ENCODE data around the gene SHKBP1.
A peak's percentile ranks its signal among the peaks of the same experiment; 100 is the strongest.

SHKBP1 gene

DNA sequence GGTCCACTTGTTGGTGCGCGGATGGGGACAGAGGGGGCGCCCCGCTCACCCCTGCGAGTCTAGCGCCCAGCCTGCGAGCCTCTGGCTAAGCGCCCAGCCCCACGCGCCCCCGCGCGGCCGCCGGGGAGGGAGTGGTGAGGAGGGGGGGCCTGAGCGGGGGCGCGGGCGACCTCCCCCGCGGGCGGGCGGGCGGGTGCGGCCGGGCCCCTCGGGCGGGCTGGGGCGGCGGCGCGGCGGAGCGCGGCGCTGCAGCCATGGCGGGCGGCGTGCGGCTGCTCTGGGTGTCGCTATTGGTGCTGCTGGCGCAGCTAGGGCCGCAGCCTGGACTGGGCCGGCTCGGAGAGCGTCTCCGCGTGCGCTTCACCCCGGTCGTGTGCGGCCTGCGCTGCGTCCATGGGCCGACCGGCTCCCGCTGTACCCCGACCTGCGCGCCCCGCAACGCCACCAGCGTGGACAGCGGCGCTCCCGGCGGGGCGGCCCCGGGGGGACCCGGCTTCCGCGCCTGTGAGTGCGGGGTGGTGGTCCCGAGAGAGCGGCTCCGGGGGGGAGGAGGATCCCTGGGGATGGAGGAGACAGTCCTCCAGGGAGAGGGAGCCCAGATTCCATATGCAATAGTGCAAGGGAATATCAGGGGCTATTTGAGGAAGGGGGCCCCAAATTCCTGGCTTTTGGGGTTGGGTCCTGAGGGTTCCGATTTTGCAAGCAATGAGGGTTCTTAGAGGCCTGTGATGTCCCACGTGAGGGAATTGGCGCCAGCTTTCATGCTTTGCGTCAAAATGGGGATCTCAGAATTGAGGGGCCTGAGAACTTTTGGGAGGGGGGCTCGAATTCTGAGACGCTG, 24.7 kb downstream of the SHKBP1 start, which contains the start of gene LTBP4:
Gene LTBP4 (plus strand): TSS at position 236 of the 841 bp plus-strand sequence. CDS start 19 bp downstream, at position 255.
- DNase-seq = peak; percentile 34

DNA sequence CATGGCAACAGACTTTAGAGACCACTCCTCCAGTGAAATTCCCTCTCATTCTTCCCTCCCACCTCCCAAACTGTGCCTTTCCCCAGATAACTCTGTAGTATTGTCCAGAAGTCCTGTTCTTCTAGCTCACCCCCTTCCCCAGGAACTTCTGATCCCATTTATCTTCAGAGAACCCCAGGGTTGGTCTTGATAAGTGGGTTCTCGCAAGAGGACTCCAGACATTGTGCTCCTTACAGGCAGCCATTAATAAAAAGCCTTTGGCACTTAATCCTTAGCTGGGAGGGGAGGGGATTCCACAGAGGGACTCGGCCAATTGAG, 26.4 kb downstream of the SHKBP1 start:
- no peak for DNase-seq

DNA sequence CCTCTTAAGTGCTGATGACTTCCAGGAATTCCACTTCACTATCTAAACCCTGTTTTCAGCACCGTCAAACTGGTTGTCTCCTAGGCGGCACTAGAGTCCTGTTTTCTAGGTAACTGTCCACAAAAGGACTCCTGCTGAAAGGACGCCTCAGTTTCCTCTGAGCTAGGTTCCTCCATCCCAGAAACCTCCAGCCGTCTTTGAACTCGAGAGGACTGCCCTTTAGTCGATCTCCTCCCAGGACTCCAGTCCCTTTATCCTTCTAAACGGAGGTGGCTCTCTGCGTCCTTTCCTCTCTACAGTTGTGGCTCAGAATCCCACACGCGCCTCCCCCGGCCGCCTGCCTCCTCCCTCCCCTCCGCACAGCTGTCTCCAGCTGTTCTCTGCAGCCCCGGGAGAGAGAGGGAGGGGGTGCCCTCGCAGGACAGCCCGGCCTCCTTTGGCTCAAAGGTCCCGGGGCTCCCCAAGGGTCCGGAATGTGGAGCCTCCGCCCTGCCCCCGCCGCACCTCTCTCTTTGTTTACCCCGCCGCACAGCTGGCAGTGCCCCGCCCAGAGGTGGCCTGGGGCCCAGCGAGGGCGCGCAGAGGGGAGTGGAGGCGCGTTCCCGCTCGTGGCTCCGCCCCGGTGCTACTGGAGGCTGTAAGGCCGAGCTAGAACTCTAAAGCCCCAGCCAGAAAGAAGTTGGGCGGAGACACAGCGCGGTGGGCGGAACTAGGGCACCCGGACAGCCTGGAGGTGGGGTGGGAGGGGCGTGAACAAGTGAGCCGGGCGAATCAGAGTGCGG, 26.9 kb downstream of the SHKBP1 start:
- peak; percentile 92 for DNase-seq

DNA sequence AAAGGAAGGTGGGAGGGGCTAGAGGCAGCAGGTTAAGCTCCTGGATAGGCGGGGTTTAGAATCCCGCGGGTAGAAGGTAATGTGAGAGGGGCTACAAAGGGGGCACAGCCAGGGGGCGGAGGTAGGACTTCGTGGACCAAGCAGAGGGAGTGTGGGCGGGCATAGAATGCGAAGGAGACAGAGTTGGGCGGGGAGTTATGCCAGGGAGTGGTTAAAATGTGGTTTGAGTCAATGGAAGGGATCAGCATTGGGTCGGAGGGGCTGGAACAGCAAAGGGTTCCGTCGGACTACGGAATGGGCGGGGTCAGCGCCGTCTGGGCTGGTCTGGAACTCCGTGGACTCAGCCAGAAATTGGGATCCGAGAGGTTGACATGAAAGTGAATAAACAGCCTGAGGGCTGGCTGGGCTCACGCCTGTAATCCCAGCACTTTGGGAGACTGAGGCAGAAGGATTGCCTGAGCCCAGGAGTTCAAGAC, 27.5 kb downstream of the SHKBP1 start:
- no peak for DNase-seq

DNA sequence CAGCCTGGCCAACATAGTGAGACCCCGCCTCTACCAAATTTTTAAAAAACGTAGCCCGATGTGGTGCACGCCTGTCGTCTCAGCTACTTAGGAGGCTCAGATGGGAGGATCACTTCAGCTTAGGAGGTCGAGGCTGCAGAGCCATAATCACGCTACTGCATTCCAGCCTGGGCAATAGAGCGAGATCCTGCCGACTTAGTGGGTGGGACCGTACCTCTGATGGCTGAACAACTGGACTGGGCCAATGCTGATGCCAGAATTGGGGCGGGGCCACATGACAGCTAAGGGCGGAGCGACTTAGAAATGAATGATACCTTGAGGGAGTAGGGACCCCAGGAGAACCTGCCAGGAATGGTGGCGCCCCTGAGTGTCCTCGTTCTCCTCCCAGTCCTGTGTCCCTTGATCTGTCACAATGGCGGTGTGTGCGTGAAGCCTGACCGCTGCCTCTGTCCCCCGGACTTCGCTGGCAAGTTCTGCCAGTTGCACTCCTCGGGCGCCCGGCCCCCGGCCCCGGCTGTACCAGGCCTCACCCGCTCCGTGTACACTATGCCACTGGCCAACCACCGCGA, 28.1 kb downstream of the SHKBP1 start:
- no peak for DNase-seq

DNA sequence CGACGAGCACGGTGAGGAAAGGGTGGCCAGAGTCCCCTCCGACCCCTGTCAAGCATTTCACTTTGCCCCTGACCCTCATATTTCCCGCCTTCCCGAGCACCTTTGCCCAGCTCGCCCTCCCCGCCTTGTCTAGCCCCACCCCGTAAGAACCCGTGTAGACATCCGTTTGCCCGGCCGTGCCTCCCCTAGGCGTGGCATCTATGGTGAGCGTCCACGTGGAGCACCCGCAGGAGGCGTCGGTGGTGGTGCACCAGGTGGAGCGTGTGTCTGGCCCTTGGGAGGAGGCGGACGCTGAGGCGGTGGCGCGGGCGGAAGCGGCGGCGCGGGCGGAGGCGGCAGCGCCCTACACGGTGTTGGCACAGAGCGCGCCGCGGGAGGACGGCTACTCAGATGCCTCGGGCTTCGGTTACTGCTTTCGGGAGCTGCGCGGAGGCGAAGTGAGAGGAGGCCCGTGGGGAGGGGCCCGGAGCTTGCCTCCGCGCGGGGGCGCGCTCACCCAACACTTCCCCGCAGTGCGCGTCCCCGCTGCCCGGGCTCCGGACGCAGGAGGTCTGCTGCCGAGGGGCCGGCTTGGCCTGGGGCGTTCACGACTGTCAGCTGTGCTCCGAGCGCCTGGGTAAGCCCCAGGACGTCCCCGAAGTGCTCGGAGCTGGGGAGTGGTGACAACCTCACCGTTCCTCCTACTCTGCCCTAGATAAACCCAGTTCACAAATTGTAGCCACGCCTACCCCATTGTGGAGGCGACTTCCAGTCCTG, 28.7 kb downstream of the SHKBP1 start:
- peak; percentile 73 for DNase-seq

DNA sequence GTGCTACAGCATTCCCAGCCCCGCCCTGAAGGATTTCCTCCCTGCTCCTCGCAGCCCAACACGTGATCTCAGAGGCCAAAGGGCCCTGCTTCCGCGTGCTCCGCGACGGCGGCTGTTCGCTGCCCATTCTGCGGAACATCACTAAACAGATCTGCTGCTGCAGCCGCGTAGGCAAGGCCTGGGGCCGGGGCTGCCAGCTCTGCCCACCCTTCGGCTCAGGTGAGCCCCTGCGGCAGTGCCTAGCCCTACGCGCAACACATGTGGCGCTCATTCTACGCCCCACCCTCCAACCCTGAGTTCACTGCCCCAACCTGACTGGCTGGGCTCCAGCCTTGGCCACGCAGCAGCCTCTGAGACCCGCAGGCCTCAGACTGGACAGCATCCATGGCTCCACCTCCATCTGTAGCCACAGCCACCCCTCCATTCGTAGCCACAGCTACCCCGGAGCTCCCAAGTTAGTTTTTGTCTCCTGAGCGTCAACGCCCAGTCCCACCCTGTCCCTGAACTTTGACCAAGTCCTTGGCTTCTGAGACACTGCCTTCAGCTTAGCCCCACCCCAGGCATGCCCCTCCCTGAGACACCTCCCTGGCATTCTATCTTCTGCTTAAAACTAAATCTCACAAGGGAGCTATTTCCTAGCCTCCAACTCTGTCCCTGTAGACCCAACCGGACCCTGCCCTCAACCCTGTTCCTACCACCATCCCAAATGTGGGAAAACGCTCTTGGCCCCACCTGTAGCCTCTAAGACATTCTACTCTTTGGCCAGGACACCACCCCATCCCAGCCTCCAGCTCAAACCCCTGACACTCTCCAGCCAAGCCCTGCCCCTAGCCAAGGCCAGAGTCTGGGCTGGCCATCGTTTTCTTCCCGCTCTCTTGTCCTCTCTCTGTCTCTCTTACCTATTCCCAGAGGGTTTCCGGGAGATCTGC, 30.9 kb downstream of the SHKBP1 start:
- DNase-seq = no peak

DNA sequence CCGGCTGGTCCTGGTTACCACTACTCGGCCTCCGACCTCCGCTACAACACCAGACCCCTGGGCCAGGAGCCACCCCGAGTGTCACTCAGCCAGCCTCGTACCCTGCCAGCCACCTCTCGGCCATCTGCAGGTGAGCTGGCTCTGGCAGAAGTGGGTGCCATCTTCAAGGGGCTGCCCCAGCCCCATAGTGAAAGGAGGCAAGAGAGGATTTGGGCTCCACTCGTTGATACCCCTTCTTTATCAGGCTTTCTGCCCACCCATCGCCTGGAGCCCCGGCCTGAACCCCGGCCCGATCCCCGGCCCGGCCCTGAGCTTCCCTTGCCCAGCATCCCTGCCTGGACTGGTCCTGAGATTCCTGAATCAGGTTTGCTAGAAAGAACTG, 31.6 kb downstream of the SHKBP1 start:
- DNase-seq = no peak

DNA sequence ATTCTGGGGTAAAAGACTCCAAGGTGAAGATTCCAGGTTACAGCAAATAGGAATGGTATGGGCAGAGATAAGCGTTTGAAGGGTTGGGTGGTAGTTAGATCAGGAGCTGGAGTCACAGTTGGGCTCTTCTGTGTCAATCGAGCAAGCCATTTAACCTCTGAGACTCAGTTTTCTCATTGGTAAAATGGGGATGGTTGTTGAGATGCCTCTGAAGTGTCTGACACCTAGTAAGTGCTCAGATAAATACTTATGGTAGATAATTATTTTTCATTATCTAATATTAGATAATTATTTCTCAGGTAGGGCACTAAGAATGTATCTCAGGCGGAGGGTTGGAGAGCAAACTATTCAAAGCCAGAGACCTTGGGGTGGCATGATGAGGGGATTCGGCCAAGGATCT, 32.3 kb downstream of the SHKBP1 start:
- no peak for DNase-seq

DNA sequence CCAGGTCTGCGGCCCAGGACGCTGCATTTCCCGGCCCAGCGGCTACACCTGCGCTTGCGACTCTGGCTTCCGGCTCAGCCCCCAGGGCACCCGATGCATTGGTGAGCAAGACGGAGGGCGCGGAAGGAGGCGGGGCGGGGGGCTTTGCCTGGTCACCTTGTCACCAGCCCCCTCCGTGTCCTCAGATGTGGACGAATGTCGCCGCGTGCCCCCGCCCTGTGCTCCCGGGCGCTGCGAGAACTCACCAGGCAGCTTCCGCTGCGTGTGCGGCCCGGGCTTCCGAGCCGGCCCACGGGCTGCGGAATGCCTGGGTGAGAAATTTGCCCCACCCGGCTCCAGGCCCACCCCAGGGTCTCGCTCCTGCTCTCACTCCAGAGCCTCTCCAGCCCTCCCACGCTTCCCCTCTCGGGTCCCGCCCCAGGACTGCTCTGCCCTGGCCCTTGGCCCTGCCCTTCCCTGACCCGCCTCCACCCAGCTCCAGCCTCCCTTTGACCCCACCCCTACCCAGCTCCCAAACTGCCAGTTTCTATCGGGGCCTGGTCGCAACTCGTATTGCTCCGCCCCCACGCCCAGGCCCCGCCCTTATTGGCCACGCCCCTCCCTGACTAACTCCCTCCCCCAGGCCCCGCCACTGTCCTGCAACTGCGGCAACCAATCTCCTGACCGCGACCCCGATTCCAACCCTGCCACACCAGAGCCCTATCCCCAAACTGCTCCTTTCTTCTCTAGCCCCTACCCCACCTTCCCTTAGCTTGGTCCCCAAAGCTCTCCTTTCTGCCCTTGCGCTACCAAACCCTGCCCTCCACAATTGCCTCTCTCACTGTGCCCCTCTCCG, 33.1 kb downstream of the SHKBP1 start:
- DNase-seq = peak; percentile 93

DNA sequence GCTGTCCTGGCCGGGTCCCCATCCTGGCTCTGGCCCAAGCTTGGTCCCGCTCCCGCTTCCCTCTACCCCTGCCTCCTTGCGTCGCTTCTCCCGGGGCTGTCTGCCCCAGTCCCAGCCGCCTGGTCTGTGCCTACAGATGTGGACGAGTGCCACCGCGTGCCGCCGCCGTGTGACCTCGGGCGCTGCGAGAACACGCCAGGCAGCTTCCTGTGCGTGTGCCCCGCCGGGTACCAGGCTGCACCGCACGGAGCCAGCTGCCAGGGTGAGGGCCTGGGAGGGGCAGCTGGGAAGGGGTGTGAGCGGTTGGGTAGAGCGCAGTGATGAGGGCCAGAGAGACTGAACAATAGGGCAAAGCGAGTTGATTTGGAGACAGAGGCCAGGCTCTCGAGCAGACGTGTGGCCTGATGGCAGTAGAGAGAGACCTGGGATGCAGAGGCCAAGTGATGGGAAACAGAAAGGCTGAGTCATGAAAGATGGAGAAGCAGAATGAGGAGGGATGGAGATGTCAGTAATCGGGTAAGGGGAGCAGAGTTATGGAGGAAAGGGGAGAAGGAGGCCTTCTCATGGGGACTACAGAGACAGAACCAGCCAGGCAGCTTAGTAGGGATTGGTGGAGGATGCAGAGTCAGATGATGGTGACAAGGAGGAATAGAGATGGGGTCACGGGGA, 33.9 kb downstream of the SHKBP1 start:
- DNase-seq = peak; percentile 58

DNA sequence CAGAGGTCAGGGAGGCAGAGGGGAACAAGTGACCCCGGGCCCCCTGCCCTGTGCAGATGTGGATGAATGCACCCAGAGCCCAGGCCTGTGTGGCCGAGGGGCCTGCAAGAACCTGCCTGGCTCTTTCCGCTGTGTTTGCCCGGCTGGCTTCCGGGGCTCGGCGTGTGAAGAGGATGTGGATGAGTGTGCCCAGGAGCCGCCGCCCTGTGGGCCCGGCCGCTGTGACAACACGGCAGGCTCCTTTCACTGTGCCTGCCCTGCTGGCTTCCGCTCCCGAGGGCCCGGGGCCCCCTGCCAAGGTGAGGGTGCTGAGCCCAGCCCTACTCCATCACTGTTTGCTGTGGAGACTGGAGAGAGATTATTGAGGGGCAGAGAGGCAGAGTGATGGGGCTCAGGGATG, 34.4 kb downstream of the SHKBP1 start:
- DNase-seq = no peak

DNA sequence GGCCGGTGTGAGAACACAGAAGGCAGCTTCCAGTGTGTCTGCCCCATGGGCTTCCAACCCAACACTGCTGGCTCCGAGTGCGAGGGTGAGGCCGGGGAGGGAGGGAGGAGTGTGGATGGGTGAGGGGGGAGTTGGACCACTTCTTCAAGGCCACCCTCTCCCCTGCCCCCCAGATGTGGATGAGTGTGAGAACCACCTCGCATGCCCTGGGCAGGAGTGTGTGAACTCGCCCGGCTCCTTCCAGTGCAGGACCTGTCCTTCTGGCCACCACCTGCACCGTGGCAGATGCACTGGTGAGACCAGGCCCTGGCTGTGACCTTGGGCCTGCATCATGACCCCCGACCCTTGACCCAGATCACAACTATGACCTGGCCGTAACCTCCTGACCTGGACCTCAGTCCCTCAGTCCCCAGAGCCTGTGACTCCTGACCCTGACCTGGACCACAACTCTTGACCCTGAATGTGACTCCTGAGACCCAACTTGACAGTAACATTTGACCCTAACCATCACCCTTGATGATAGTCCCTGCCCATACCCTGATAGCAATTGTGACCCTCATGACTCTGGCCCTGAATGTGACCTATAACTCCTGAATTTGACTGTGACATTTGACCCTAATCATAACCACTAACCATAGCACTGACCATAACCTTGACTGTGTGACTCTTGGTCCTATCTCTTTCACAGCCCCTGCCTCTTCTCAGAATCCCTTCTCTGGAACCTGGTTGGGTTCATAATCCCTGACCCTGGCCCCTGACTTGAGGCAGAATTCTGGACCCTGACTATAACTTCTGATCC, 35.4 kb downstream of the SHKBP1 start:
- DNase-seq = no peak

DNA sequence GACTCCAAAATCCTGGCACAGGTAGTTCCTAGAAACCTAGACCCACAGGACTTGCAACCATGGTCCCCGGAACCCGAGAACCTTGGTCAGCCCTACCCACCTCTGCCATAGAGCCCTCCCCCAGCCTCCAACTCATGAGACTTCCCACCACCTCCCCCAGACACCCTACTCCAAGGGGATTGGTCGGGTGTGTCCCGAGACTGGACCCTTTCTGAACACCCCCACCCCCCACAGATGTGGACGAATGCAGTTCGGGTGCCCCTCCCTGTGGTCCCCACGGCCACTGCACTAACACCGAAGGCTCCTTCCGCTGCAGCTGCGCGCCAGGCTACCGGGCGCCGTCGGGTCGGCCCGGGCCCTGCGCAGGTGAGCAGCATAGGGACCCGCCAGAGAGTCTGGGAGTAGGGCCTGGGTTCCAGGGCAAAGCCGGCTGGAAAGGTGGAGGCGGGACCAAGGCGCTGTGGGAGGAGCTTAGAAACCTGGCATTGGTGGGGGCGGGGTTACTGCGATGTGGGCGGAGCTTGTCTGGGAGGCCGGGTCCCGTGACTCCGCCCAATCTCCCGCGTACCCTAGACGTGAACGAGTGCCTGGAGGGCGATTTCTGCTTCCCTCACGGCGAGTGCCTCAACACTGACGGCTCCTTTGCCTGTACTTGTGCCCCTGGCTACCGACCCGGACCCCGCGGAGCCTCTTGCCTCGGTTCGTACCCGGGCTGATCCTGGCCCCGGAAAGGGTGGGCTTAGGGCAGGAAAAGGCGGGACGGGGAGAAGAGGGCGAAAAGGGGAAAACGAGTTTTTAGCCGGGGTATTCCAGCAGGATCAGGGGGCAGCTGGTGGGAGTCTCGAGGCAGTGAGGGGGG, 36.4 kb downstream of the SHKBP1 start:
- DNase-seq = peak; percentile 80

DNA sequence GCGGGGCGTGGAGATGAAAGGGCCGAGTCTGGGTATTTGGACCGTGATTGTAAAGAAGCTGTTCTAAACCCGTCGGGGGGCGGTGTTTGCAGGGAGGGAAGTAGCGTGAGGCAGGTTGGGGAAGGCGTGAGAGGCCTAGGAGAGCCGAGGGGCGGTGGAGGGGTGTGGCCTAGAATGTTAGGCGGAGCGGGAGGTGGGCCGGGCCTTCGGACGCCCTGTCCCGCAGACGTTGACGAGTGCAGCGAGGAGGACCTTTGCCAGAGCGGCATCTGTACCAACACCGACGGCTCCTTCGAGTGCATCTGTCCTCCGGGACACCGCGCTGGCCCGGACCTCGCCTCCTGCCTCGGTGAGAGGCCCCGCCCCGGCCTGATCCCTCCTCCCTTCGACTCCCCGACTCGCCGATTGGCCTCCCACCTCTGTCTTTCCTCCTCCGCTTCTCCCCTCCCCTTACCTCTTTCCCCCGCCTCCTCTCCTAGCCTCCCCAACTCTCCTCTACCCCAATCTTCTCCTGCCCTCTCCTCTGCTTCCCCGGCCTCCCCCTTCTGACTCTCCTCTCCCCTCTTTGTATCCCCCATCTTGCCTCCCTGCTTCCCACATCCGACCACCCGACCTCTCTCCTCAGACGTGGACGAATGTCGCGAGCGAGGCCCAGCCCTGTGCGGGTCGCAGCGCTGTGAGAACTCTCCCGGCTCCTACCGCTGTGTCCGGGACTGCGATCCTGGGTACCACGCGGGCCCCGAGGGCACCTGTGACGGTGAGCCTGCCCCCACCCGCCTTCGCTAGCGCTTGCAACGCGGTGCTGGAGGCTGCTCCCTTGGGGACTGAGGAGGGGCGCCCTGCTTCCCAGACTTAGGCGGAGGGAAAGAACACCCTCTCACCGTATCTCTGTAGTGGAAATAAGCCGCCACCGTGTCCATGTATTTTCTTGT, 37.3 kb downstream of the SHKBP1 start:
- DNase-seq = peak; percentile 84

DNA sequence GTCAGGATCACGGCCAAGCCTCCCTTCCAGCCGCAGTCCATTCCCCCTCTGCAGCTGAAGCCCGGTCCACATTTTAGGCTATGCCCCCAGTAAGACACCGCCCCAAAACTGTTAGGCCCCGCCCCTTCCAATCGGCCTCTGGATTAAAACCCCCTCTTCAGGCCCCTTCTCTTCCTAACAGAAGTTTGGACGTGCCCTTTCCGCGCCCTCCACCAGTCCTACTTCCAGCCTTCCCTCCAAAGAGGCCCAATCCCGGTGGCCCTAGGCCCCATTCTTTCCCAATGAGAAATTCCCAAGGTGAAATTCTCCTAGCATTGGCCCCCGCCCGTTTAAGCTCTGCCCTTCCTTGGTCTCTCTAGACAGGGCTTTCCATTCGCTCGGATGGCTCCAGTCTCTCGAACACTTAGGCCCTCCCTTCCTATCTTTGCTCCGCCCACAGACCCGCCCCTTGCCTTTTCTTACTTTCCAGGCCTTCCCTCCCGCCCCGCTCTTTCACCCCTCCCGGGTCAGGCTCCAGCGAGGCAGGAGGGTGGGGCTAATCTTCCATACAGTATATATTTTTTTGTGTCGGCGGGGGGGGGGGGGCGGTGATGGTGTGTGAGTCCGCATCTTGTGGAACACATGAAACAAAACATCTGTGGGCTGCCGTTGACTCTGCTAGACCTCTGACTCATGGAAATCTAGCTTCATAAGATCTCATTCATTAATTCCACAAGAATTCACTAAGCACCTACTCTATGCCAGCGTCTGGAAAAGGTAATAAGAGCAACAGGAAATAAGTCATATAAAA, 38.1 kb downstream of the SHKBP1 start:
- DNase-seq = peak; percentile 96

Data from stimulated activated CD4-positive, alpha-beta T cell treated with anti-CD3 and anti-CD28 coated beads, Interleukin-12 subunit alpha, Interleukin-12 subunit beta, amount 100 ng/mL, for 4 hours (primary cell).